Measurements from ENCODE around the gene ASB13.

DNA sequence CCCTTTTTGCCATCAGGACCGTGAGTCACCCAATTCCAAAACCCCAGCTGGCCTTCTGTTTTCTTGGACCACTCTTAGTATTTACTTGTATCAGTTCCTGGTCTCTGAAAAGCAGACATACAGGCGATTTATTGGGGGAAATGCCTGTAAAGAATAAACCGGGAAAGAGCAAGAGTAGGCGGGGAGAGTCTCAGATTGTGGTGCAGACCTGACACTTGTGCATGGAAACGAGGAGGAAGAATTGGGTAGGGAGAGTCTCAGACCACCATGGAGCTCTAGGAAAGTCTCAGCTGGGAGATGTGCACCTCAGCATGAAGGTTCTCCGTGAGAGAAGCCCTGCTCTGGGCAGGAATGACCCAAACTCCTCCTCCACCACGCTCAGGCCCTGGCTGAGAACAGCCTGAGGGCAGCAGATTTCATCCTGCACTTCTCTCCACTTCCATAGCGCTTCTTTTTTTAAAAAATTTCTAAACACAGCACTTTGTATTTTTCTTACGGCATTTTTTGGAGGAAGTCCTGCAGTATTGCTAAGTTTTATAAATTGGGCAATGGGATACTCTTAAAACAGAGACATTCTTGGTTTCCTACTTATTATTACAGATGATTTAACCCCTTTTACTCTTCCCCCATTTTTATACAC lies 12.1 kb upstream of the ASB13 start:
- TF ChIP-seq TAF1 (IDR thresholded peaks at IDR 0.05; ENCODE audit: borderline replicate concordance, low read depth, low read length), result no peak
- TF ChIP-seq POLR2A (IDR thresholded peaks at IDR 0.05; ENCODE audit: low read depth, low read length), result no peak
- no peak for TF ChIP-seq POLR2AphosphoS5 (IDR thresholded peaks at IDR 0.05; ENCODE audit: low read depth, low read length)

All from GM12892 (cell line).